Retinal pigment epithelial cell (primary cell): ENCODE results near the gene GNAT2.

ENCODE experiments used
- DNase-seq: peaks from one replicate; pipeline ENCODE4 v3.0.0-alpha.2; 2010; ENCODE audit warnings: low read depth
- H3K4me3 ChIP-seq: 2 replicates; pipeline ENCODE4 v1.5.1; 2011; ENCODE audit warnings: mild to moderate bottlenecking, low read length, control low read depth, moderate library complexity
- CTCF ChIP-seq: conservative IDR thresholded peaks from 2 replicates; pipeline ENCODE4 v1.5.1; 2011; ENCODE audit warnings: low read depth, low read length, control low read depth, inconsistent platforms

GNAT2 gene

GRCh38 chr1:109659145-109659544, 39.7 kb upstream of the GNAT2 start:
- H3K4me3 ChIP-seq = no peak overlapping the region
- DNase-seq = no peak
- TF ChIP-seq CTCF = no peak

GRCh38 chr1:109658533-109659042, 39.2 kb upstream of the GNAT2 start:
- no peak overlapping the region for H3K4me3 ChIP-seq
- no peak for TF ChIP-seq CTCF
- no peak for DNase-seq

- no peak for TF ChIP-seq CTCF
- DNase-seq = no peak
- no peak overlapping the region for H3K4me3 ChIP-seq
Observed at GRCh38 chr1:109657970-109658369, 38.6 kb upstream of the GNAT2 start.

GRCh38 chr1:109657395-109657794, 38.0 kb upstream of the GNAT2 start:
- DNase-seq = no peak
- no peak overlapping the region for H3K4me3 ChIP-seq
- no peak for TF ChIP-seq CTCF

- H3K4me3 ChIP-seq = peak within 1 kb of the TSS; percentile 77
- no peak for TF ChIP-seq CTCF
- no peak for DNase-seq
Observed at GRCh38 chr1:109655615-109656519, 36.5 kb upstream of the GNAT2 start, which contains the start of gene GSTM4. Gene GSTM4, plus strand, starts transcription at chr1:109656099. Its CDS starts 291 bp downstream, at chr1:109656390.

- no peak for TF ChIP-seq CTCF
- no peak for DNase-seq
- H3K4me3 ChIP-seq = no peak overlapping the region
Observed at GRCh38 chr1:109654519-109654918, 35.1 kb upstream of the GNAT2 start.

GRCh38 chr1:109653306-109653705, 33.9 kb upstream of the GNAT2 start:
- no peak overlapping the region for H3K4me3 ChIP-seq
- TF ChIP-seq CTCF = no peak
- no peak for DNase-seq
